Endothelial cell of umbilical vein (primary cell): ENCODE measurements around the gene CDC14B. TPM values are rescaled to one million over a fixed set of nuclear protein-coding genes. Genes with fewer than 3 reads are reported as not detected.

Experiments used
- BruUV-seq: library from RNA; stranded (reverse); fragments of 400-500 nt; replicated peaks from 2 replicates; lab custom pipeline; 2021; lab: Mats Ljungman, UMichigan
- CTCF ChIA-PET: fragments of 300-600, 350-600 bp; sonication (Branson Sonifier 250); formaldehyde crosslinking; loops from one replicate; lab custom pipeline; 2021; ENCODE audit warnings: antibody characterized with exemption, inconsistent platforms; lab: Charles Lee
- POLR2A ChIA-PET: fragments of 300-600, 350-600 bp; sonication (Branson Sonifier 250); formaldehyde crosslinking; loops from one replicate; lab custom pipeline; 2021; ENCODE audit warnings: antibody characterized with exemption, inconsistent platforms; lab: Charles Lee
- DNase-seq: peaks from one replicate; pipeline ENCODE4 v3.0.0-alpha.2; 2011; ENCODE audit warnings: low read depth, low spot score
- FAIRE-seq: peaks from 2 replicates; lab custom pipeline; 2011; peaks lifted over from hg19 to GRCh38; lab: Jason Lieb, UNC
- H2AFZ ChIP-seq: 2 replicates; pipeline ENCODE4 v1.6.0; 2012; ENCODE audit warnings: low read depth, low read length, control low read depth, inconsistent platforms
- H3K27ac ChIP-seq: 2 replicates; pipeline ENCODE4 v1.5.1; 2011; ENCODE audit warnings: low read depth, mild to moderate bottlenecking, control low read depth, low read length, moderate library complexity; ENCODE audit not compliant: insufficient read depth
- H3K27me3 ChIP-seq, 2 experiments: 2 replicates each; pipeline versions ENCODE4 v1.6.0 to v1.6.1; 2011; ENCODE audit warnings: low read length in 2 of 2, mixed read lengths in 1 of 2; ENCODE audit not compliant: control insufficient read depth in 2 of 2, insufficient read depth in 2 of 2
- H3K36me3 ChIP-seq, 2 experiments: 2 replicates in 1 of 2; 3 replicates in 1 of 2; pipeline ENCODE4 v1.5.1; 2011; ENCODE audit warnings: low read length in 2 of 2, mild to moderate bottlenecking in 1 of 2, moderate library complexity in 1 of 2; ENCODE audit not compliant: control insufficient read depth in 2 of 2, insufficient read depth in 2 of 2; ENCODE audit errors: extremely low read depth in 1 of 2
- H3K4me1 ChIP-seq: 3 replicates; pipeline ENCODE4 v1.5.1; 2011; ENCODE audit warnings: mild to moderate bottlenecking, low read length; ENCODE audit not compliant: control insufficient read depth, insufficient read depth; ENCODE audit errors: extremely low read depth
- H3K4me2 ChIP-seq: 2 replicates; pipeline ENCODE4 v1.6.1; 2011; ENCODE audit warnings: low read length, control low read depth, mixed read lengths; ENCODE audit not compliant: insufficient read depth
- H3K4me3 ChIP-seq, 3 experiments: fragments of 200-600 bp in 1 of 3; sonication (generic), shearing (Covaris generic) in 1 of 3; replicated peaks in 1 of 3; 2 replicates each; pipeline ENCODE4 v1.5.1; 2011 to 2016; ENCODE audit warnings: control low read depth in 3 of 3, low read length in 3 of 3, mild to moderate bottlenecking in 2 of 3, inconsistent platforms in 1 of 3, low read depth in 1 of 3, moderate library complexity in 1 of 3; ENCODE audit not compliant: insufficient read depth in 1 of 3
- H3K79me2 ChIP-seq: 2 replicates; pipeline ENCODE4 v1.6.0; 2012; ENCODE audit warnings: low read length, inconsistent platforms; ENCODE audit not compliant: control insufficient read depth, insufficient read depth
- H3K9ac ChIP-seq: replicated peaks from 2 replicates; pipeline ENCODE3; 2011; ENCODE audit warnings: low read length, control low read depth; ENCODE audit not compliant: insufficient read depth; ENCODE audit errors: extremely low read depth
- H3K9me1 ChIP-seq: replicated peaks from 3 replicates; pipeline ENCODE4 v1.6.0; 2011; ENCODE audit warnings: mild to moderate bottlenecking, low read length; ENCODE audit not compliant: control insufficient read depth, insufficient read depth; ENCODE audit errors: extremely low read depth
- H3K9me3 ChIP-seq: replicated peaks from 2 replicates; pipeline ENCODE4 v1.5.1; 2012; ENCODE audit warnings: low read length, inconsistent platforms; ENCODE audit not compliant: control insufficient read depth, insufficient read depth
- H4K20me1 ChIP-seq: replicated peaks from 2 replicates; pipeline ENCODE3; 2011; ENCODE audit warnings: mild to moderate bottlenecking, low read length; ENCODE audit not compliant: control insufficient read depth, insufficient read depth; ENCODE audit errors: extremely low read depth
- CTCF ChIP-seq, 2 donors: IDR thresholded peaks; 1 replicate in 1 of 2; 2 replicates in 1 of 2; pipeline ENCODE4 v1.5.1; 2011; ENCODE audit warnings: low read length in 2 of 2, mild to moderate bottlenecking in 2 of 2, moderate library complexity in 2 of 2, control low read depth in 1 of 2, inconsistent platforms in 1 of 2, low read depth in 1 of 2; ENCODE audit not compliant: insufficient read depth in 1 of 2; ENCODE audit errors: extremely low read depth in 1 of 2
- EZH2 ChIP-seq: IDR thresholded peaks from 2 replicates; pipeline ENCODE4 v1.6.1; 2012; ENCODE audit warnings: borderline replicate concordance, low read depth, mild to moderate bottlenecking, moderate library complexity, low read length, inconsistent platforms; ENCODE audit not compliant: severe bottlenecking
- GATA2 ChIP-seq: IDR thresholded peaks from 2 replicates; pipeline ENCODE4 v1.7.0; 2011; ENCODE audit warnings: low read depth, mild to moderate bottlenecking, moderate library complexity, mixed read lengths, low read length; ENCODE audit not compliant: insufficient read length, insufficient read depth
- MAX ChIP-seq: IDR thresholded peaks from 2 replicates; pipeline ENCODE4 v1.6.1; 2011; ENCODE audit not compliant: insufficient read depth, insufficient read length
- MYC ChIP-seq: IDR thresholded peaks from one replicate; pipeline ENCODE4 v1.6.1; 2011; ENCODE audit warnings: mild to moderate bottlenecking, low read depth, low read length
- POLR2A ChIP-seq: IDR thresholded peaks from 2 replicates; pipeline ENCODE4 v1.6.1; 2012; ENCODE audit warnings: low read depth, mild to moderate bottlenecking, control low read depth, low read length
- POLR2AphosphoS5 ChIP-seq: IDR thresholded peaks from 2 replicates; pipeline ENCODE4 v1.6.1; 2012; ENCODE audit warnings: low read depth, mild to moderate bottlenecking, control low read depth, low read length, moderate library complexity; ENCODE audit not compliant: insufficient read depth
- dilution Hi-C: fragments of 300-500 bp; cut with MboI; formaldehyde crosslinking; loops from one replicate; pipeline ENCODE4 v1.15.0; 2019; ENCODE audit warnings: low sequenced_read_pairs; ENCODE audit not compliant: extremely low pct_ligation_motif_present
- intact Hi-C: fragments of 100-400 bp; cut with micrococcal nuclease; formaldehyde crosslinking; loops from one replicate; pipeline ENCODE4 v1.10.0; 2022
- polyA plus RNA-seq, 4 experiments: library from polyadenylated mRNA; depleted of rRNA in 3 of 4; stranded (reverse) in 3 of 4; unstranded in 1 of 4; fragments of >200 nt; gene quantifications; 2 replicates each; pipeline versions ENCODE4 v1.2.1 to v1.2.3, GENCODE V29; 2011 to 2012; ENCODE audit warnings: missing spikeins in 1 of 4
- total RNA-seq: library from RNA; stranded (reverse); gene quantifications from 2 replicates; pipeline ENCODE4 v1.2.3, GENCODE V29; 2021

CDC14B gene
- total and polyA plus RNA-seq, 2 donors (not counting 3 experiments of a cell fraction or from before 2014, with no cell fraction given), result 0.39 to 0.93 TPM

GRCh38 chr9:96663506-96664120 lies 44.0 kb upstream of the CDC14B start:
- H3K9ac ChIP-seq, result no peak overlapping the region
- H3K27me3 ChIP-seq, result peaks cover 0 to 2% of the 10 kb centered on the region in 2 experiments
- dilution Hi-C loops, result no loop called here
- no peaks in the 10 kb centered on the region for H4K20me1 ChIP-seq
- FAIRE-seq (no peak), DNase-seq (no peak)
- H3K27ac ChIP-seq, result no peak overlapping the region
- POLR2A ChIA-PET, result no interaction called here
- H2AFZ ChIP-seq, result no peak overlapping the region
- no peak overlapping the region for H3K4me2 ChIP-seq
- H3K9me3 ChIP-seq, result no peaks in the 10 kb centered on the region
- BruUV-seq, result no TSS peak
- H3K9me1 ChIP-seq, result no peaks in the 10 kb centered on the region
- no peaks in the 10 kb centered on the region for H3K4me1 ChIP-seq
- no peak overlapping the region for H3K4me3 ChIP-seq
- no peaks in the 10 kb centered on the region for H3K36me3 ChIP-seq
- H3K79me2 ChIP-seq, result no peaks in the 10 kb centered on the region
- intact Hi-C loops, result no loop called here
- CTCF ChIA-PET, result interaction anchor here (3.1 kb wide), 1 partner anchor 336 kb away, joined by 10 read pairs; no protein-coding TSS in a partner anchor
- TF ChIP-seq MYC, result no peak
- TF ChIP-seq CTCF (IDR thresholded peaks at IDR 0.05; ENCODE audit: extremely low read depth in 1 of 2, insufficient read depth in 1 of 2, low read depth in 1 of 2, low read length in 2 of 2), result no peak
- no peak for TF ChIP-seq MAX
- TF ChIP-seq POLR2AphosphoS5, result no peak
- no peak for TF ChIP-seq POLR2A
- TF ChIP-seq EZH2, result no peak
- no peak for TF ChIP-seq GATA2
